ENCODE measurements around the gene FRMD1. TPM values are rescaled to one million over a fixed set of nuclear protein-coding genes. Genes with fewer than 3 reads are reported as not detected.
A peak's percentile ranks its signal among the peaks of the same experiment; 100 is the strongest.

Gene FRMD1
- total RNA-seq, 1 experiment from 2014 or later: not detected

GRCh38 chr6:168056892-168057527 is 22.0 kb downstream of the FRMD1 start:
- DNase-seq (ENCODE audit: low read depth): no peak

GRCh38 chr6:168055696-168056489 is 23.1 kb downstream of the FRMD1 start:
- no peak for DNase-seq (ENCODE audit: low read depth)

GRCh38 chr6:168054765-168055560 is 24.0 kb downstream of the FRMD1 start:
- DNase-seq (ENCODE audit: low read depth): no peak

- no peak for DNase-seq (ENCODE audit: low read depth)
Observed at GRCh38 chr6:168053957-168054471, 25.0 kb downstream of the FRMD1 start.

- no peak for DNase-seq (ENCODE audit: low read depth)
Observed at GRCh38 chr6:168053086-168053956, 25.7 kb downstream of the FRMD1 start.

- DNase-seq (ENCODE audit: low read depth): no peak
Observed at GRCh38 chr6:168052291-168052891, 26.6 kb downstream of the FRMD1 start.

GRCh38 chr6:168051648-168052047 is 27.4 kb downstream of the FRMD1 start:
- DNase-seq (ENCODE audit: low read depth): no peak

GRCh38 chr6:168050881-168051586 is 28.0 kb downstream of the FRMD1 start:
- peak; percentile 2 for DNase-seq (ENCODE audit: low read depth)

- no peak for DNase-seq (ENCODE audit: low read depth)
Observed at GRCh38 chr6:168050225-168050880, 28.7 kb downstream of the FRMD1 start.

GRCh38 chr6:168049706-168050224 is 29.2 kb downstream of the FRMD1 start:
- no peak for DNase-seq (ENCODE audit: low read depth)

- no peak for DNase-seq (ENCODE audit: low read depth)
Observed at GRCh38 chr6:168049277-168049676, 29.7 kb downstream of the FRMD1 start.

GRCh38 chr6:168048724-168049025 is 30.3 kb downstream of the FRMD1 start:
- no peak for DNase-seq (ENCODE audit: low read depth)

- DNase-seq (ENCODE audit: low read depth): no peak
Observed at GRCh38 chr6:168047841-168048723, 30.9 kb downstream of the FRMD1 start.

GRCh38 chr6:168046696-168047095 is 32.3 kb downstream of the FRMD1 start:
- no peak for DNase-seq (ENCODE audit: low read depth)

- no peak for DNase-seq (ENCODE audit: low read depth)
Observed at GRCh38 chr6:168045706-168046620, 33.0 kb downstream of the FRMD1 start.

GRCh38 chr6:168045141-168045691 is 33.8 kb downstream of the FRMD1 start:
- DNase-seq (ENCODE audit: low read depth): no peak

GRCh38 chr6:168044521-168045130 is 34.4 kb downstream of the FRMD1 start:
- no peak for DNase-seq (ENCODE audit: low read depth)

Data from LHCN-M2 (cell line).